ENCODE results near the gene MAP2K6.
"Not testable (repeated sequence)": the region's sequence is repeated elsewhere in the genome, so short reads cannot be mapped to it uniquely, and the experiment has no call there.

Gene MAP2K6

GRCh38 chr17:69460963-69461922, 46.7 kb downstream of the MAP2K6 start:
- no peak for DNase-seq

GRCh38 chr17:69461951-69462369, 47.5 kb downstream of the MAP2K6 start:
- DNase-seq = no peak

DNA sequence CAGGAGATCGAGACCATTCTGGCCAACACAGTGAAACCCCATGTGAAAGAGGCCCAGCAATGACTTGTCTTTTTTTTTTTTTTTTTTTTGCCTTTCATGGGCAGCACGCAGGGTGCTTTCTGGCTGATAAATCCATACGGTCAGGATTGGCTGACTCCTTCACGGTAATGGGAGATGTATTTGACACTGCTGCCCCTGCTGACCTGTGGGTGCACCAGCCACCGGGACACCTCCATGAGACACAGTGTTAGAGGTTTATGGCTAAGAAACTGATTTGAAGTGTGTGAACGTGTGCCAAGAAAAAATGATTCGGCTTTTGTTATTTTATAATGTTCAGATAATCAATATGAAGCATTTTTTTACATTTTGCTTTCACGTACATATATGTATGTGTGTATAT, 48.4 kb downstream of the MAP2K6 start:
- DNase-seq = no peak

DNA sequence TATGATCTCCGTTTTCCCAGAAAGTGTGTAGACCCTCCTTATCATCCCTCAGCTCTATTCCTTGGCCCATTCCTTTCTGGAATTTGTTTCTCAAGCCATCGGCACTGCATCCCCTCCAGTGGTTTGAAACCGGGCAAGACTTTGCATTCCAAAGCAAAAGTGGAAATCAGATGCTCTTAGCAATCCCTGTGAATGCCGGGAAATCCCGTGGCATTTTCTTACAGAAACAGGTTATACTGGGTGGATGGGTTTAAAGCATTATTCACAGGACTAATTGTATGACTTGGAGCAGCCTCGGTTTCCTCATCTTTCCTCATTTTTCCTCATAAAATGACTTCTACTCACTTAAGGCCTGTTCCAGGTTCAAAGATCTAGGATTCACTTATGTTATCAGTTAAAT, 52.0 kb downstream of the MAP2K6 start:
- DNase-seq = no peak

GRCh38 chr17:69466905-69467667, 52.6 kb downstream of the MAP2K6 start:
- DNase-seq = no peak

- DNase-seq = no peak
Measured at GRCh38 chr17:69468207-69468606, 53.7 kb downstream of the MAP2K6 start.

GRCh38 chr17:69470702-69471101, 56.2 kb downstream of the MAP2K6 start:
- no peak for DNase-seq

- no peak for DNase-seq
Measured at GRCh38 chr17:69471406-69471805, 56.9 kb downstream of the MAP2K6 start.

DNA sequence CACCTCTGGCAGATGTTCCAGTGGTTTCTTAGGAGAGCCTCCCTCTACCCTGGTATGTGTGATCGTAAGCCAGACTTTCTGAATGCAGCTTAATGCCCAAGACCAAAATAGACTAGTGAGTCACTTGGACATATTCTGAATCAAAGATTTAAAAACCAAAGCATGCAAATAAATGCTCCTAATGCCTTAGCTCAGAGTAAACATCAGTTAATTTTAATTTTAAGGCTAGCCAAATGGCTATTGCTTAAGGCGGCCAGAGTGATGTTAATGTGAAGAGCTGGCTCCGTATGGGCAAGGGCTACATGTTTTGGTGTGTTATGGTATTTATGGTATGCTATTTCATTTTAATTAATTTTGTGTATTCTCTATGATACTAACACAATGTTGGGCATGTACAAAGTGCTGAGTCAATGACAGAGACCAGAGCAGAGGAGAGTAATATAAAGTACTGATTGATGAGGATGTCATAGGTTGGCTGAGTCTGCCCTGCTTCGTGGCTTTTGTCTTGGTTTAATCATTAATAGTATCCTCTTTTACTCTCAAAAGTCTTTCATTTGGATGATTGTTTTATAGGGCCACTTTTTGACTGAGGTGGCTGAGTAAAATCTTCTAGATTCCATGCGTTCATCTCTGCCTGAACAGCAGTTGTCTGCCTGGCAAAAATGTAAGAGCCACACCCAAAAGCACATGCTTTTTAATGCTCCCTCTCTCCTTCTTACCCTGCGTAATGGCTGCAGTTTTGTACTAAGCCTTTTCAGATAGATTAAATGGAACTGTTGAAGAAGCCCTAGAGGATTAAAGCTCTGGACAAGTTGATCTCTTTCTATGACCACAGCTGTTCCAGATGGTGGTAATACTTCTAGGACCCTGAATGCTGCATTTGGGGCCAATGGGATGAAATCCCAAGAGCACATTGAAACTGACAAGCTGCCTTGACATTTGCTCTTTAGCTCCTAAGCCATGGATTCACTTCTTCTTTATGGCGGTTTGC, 59.6 kb downstream of the MAP2K6 start:
- peak; percentile 13 for DNase-seq

- DNase-seq = no peak
Measured at GRCh38 chr17:69477204-69477902, 62.9 kb downstream of the MAP2K6 start.

DNA sequence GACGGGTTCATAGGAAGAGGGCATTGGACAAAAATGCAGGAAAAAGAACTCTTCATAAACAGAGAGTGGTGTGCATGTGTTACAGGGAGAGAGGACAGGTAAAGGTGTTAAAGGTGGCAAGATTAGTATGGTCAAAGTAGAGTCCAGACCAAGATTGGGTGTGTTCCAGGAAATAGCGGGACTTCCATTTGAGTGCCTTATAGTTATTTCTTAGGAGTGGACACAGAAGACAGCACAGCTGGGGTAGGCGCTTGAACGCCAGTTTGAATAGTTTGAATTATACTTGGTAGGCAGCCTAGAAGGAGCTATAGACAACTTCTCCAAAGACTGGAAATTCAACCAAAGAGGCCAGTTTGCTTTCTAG, 63.4 kb downstream of the MAP2K6 start:
- no peak for DNase-seq

DNA sequence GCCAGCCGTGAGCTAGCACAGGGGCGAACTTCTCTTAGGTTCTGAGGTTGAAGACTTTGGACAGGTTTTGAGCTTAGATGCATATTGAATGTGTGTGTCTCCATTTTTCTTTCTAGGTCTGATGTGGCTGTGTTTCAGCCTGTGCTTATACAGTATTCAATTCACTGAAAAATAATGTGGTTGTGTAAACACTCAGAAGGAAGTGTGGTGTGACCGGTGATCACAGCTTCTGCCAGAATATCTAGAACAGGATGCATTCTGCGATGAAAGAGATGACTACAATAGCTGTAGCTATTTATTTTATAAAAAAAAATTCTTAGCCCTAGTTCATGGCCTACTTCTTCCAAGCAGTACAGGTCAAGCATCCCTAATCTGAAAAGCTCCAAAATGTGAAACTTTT, 64.4 kb downstream of the MAP2K6 start:
- no peak for DNase-seq

GRCh38 chr17:69479756-69480155, 65.3 kb downstream of the MAP2K6 start:
- not testable (repeated sequence) for DNase-seq

- DNase-seq = peak; percentile 49
Measured at GRCh38 chr17:69480245-69480644, 65.7 kb downstream of the MAP2K6 start.

DNA sequence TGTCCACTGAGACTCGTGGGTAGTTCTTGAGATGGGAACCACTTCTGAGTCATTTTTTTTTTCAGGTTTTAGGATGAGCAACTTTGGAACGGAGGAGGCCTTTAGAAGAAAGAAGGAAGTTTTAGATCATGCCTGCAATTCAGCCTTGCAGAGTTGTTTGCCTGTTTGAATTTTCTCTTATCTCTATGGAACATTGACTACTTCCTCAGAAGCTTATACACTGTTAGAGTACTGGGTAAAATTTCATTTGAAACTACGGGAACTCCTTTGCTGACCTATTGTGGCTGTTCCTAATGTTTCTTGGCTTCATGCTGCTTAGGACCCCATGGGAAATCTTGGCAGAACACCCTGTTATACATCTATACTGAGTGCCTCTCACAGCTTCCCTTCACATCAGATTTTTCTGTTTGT, 70.8 kb downstream of the MAP2K6 start:
- DNase-seq = peak; percentile 72

- DNase-seq = no peak
Measured at GRCh38 chr17:69485901-69486643, 71.6 kb downstream of the MAP2K6 start.

DNA sequence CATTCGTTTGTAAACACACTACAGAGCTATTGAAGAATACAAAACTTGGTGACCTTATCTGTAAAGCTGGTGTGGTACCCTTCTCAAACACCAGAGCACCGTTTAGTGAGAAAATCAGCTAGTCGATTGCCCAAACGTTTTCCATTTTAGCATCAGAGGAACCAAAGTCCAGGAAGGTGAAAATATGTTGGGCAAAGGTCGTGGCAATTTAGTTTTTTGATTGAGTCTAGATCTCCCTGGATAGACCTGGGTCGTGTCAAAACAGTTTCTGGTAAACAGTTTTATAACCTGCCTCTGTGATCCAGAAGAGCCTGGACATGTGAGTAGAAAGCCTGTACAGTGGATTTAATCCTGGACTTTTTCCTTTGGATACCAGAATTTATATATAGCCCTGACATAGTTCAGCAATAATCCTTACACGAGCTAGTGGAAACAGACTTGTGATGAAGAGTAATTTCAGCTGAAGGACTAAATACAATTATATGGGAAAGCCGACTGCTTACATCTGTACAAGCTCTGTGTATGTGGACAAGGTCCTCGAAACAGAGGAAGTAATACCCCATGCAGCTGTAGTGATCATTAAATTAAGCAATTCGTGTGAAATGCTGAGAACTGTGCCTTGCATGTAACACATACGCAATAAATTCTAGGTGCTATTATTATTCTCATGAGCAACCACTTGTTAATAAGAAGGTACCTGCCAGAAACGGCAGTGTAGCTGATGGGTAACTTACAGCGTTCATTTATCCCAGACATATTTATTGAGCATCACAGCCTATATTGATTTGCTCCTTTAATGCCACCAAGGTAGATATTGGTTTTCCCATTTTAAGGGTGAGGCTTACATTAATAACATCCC, 72.5 kb downstream of the MAP2K6 start:
- DNase-seq = no peak

- DNase-seq = no peak
Measured at GRCh38 chr17:69489313-69489712, 74.8 kb downstream of the MAP2K6 start.

- no peak for DNase-seq
Measured at GRCh38 chr17:69492410-69493071, 78.0 kb downstream of the MAP2K6 start.

DNA sequence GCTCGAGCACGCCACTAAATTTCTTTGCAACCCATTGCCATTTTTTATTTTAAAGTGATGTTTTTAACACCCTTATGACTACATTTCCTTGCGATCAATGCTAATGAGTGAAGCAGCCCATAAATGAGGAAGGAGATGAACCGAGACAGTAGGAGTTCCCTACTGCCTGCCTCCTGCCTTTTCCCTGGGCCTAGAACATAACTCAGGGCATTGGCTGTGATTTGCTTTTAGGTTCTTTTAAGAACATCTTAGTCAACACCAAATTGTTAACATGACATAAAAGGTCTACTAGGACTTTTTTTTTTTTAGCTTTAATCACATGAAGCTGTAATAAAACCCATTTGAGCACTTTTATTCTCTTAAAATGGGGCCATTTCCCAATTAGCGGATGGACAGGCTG, 81.3 kb downstream of the MAP2K6 start:
- peak; percentile 14 for DNase-seq
